GM19035 (cell line): ENCODE data around the gene PROP1.
"Not testable (repeated sequence)": the region's sequence is repeated elsewhere in the genome, so short reads cannot be mapped to it uniquely, and the experiment has no call there.

ENCODE experiments used
- ATAC-seq: cut with Tn5 transposase; IDR thresholded peaks from one replicate; pipeline ENCODE4 v1.9.1; 2021; ENCODE audit not compliant: unreplicated experiment

PROP1 gene

GRCh38 chr5:177982956-177983355 is 13.1 kb downstream of the PROP1 start:
- no peak for ATAC-seq

DNA sequence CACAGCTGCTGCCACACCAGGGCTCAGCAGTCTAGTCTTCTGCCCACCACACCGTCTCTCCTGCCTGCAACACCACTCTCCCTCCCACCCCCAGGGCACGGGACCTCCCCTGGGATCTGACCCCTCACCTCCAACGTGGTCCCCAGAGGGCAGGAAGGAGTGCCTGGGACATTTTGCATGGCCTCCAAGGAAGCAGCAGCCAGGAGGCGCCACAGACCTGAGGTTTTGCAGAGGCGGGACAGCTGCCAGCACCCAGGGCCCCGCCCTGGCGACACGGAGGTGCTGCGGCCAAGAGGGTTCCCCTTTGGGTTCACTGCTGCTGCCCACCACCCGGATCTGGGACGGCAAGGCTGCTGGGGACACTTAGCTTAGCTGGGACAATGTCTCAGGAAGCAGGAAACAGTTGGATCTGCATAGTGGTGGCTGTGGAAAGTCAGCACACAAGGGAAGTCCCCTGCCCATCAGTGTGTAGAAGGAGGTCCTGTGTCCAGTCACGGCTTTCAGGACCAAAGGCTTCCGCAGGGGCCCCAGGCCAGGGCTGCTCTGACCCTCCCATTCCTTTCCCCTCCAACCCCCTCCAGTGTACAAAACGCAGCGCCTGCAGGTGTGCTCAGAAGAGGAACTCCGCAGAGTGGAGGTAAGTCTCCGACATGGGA is 13.8 kb downstream of the PROP1 start:
- ATAC-seq = no peak

DNA sequence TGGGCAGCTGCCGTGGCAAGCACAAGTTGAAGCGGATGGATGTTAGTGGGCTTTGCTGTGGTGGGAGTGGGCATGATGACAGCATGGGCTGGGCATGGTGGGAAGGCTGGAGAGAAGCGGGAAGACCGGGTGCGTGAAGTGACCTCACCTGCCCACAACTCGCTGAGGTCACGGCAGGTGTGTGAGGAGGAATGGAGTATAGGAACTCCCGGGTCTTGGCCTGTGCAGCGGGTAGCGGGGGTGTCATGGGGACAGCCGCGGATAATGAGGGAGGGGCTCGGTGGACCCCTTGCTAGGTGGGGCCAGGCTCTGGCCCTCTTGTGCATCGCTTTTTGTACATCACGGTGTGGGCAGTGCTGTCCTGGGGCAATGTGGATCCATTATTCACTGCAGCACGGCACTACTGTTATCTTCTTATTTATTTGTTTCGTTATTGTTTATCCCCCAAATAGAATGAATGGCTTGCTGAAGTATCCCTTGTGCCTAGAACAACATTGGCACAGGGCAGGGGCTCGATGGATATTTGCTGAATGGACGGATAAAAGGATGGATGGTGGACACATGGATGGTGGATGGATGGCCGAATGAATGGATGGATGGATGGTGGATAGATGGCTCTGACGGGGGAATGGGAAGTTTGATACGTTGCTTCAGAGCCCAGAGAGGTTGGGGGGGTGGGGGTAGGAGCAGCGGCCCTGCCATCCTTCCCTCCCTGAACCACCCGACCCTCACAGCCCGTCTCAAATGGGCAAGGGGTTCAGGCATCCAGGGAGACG is 14.6 kb downstream of the PROP1 start:
- ATAC-seq = no peak

GRCh38 chr5:177980743-177981151 is 15.3 kb downstream of the PROP1 start:
- ATAC-seq = no peak

DNA sequence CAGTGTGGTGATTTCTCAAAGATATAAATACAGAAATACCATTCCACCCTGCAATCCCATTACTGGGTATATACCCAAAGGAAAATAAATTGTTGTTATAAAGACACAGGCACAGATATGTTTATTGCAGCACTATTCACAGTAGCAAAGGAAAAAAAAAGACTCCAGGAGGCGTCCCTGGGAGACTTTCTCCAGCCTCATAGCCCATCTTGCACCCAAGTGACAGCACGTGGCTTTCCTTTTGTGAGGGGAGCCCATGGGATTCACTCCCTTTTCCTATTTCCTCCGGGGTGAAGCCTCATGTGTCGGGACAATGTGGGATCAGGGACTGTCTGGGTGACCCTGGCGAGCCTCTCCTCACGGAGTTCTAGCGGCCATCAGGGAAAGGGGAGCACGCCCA is 18.4 kb downstream of the PROP1 start:
- ATAC-seq = not testable (repeated sequence)

DNA sequence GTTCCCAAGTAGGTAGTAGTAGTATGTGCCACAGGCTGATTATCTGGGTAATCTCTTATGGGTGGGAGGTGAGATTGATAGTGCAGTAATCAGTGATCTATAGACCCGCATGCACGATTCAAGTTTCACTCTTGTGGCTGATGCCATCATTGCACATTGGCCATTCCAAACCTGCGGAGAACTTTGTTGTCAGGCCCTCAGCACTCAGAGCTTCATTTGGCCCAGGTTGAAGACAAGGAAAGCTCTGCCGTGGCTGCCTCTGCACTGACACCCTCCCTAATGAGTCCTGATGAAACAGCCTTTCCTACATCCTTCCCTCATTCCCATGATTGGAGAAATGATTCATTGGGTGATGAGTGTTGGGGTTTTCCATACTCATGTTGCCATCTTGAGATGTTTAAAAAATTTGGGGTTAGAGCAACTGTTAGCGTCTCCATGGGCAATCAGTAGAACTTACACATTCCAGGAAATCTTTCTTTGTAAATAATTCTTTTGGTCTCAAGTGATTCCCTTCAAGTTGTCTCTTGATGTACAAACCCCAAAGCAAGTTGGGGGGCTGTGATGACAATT is 22.9 kb downstream of the PROP1 start:
- no peak for ATAC-seq

- ATAC-seq = no peak
Measured at GRCh38 chr5:177972613-177973012, 23.4 kb downstream of the PROP1 start.

GRCh38 chr5:177972014-177972413 is 24.0 kb downstream of the PROP1 start:
- not testable (repeated sequence) for ATAC-seq

DNA sequence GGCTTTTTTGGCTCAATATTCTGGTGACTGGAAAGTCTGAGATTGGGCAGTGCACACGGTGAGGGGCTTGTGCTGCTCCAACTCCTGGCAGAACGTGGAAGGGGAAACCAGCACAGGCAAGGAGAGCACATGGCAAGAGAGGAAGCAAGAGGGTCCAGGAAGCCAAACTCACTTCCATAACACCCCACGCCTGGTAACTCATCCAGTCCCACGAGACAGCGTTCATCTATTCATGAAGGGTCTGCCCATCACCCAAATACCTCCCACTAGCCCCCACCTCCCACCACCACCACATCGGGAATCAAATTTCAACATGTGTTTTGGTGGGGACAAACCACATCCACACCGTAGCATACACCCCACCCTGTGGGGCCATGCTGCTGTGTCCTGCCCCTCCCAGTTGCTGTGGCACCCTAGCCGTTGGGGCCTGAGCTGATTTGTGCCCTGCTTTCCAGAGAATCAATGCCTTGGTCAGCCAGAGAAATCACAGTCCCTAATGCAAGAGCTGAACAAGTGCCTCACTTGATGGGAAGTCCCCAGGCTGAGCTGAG is 27.3 kb downstream of the PROP1 start:
- no peak for ATAC-seq

DNA sequence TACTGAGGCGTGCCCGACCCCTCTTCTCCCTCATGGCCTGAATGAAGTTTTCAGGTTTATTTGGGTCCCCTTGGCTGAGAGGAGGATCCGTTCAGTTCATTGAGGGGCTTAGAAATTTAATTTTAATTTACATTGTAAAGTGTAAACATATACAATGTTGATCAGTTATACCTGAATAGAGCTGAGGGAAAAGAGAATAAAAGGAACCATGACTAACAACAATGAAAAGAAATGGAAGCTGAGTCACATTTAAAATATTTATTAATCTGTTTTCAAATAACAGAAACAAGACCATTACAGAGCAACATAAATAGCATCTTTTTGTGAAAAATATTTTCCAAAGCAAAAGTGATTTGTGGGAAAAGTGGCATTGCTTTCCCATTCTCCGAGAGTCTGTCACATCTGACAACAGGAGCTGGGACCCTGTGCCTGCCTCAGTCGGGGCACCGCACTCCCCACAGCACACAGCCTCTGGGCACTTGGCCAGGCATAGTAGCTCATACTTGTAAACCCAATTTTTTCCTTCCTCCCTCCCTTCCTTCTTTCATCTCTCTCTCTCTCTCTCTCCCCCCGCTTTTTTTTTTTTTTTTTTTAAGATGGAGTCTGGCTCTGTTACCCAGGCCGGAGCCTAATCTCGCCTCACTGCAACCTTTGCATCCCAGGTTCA is 28.7 kb downstream of the PROP1 start:
- ATAC-seq = no peak

GRCh38 chr5:177966839-177967166 is 29.2 kb downstream of the PROP1 start:
- no peak for ATAC-seq

DNA sequence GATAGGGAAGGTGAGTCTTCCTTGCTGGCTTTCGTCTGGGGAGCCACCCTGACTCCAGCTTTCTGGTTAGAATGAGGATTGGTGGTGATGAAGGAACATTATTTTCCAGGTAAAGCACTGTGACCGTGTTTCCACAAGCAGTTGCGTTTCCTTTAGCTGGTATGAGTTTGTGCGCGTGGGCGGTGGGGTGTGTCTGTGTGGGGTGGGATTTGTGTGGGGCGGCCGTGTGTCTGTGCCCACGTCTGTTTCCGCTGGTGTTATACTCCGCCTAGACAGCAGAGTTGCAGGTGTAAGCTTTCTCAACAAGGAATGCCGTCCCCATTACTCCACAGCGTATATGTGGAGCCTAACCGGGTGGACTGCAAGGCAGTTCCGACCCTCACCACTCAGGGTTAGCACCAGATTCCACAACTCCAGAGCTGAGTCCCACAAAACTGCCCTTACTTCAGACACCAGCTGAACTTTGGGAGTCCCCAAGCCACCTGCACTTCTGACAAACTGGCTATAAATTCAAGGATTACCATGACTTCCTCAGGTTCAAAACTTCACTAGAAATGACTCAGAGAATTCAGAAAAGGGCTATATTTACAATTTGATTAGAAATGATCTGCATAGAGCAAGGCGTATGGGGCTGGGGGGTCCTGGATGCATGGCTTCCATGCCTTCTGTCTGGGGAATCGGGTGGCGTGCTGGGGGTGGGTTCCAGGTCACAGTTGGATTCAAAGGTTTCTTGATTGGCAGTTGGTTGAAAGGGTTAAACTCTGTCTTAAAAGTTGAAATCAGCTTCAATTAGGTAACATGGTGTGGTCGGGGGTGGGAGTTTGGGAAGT is 29.8 kb downstream of the PROP1 start:
- no peak for ATAC-seq

- ATAC-seq = no peak
Measured at GRCh38 chr5:177964471-177964870, 31.6 kb downstream of the PROP1 start.

DNA sequence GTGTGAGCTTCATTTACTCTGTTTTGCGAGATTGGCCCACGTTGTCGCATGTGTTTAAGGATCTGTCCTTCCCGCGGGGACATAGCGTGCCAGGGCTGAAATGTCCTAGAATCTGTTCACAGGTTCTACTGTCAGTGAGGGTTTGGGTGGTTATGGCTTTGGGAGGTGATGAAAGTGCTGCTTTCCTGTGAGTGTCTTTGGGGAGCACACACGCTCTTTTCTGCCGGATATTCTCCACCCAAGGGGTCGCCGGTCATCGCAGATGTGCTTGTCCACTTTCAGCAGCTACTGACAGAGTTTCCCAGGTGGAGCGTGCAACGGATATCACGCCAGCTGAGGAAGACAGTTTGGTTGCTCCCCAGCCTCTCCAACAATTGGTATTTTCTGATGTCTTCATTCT is 32.1 kb downstream of the PROP1 start:
- ATAC-seq = no peak

DNA sequence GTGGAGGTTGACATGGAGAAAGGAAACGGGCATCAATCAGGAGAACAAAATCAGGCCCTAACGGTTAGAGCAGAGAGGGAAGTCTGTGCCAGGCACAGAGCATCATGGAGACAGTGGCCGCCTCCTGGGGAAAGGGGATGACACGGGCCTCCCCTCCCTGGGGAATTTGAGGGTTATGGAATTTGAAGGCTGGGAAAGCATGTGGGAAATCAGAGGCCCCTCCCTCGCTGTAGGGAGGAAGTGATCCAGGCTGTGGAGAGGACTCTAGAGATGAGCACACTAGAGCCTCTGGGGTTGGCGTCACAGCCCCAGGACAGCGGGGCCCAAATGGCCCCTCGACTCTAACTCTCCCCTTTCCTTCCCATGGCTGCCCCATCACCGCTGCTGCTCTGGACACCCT is 36.7 kb downstream of the PROP1 start:
- ATAC-seq = no peak

DNA sequence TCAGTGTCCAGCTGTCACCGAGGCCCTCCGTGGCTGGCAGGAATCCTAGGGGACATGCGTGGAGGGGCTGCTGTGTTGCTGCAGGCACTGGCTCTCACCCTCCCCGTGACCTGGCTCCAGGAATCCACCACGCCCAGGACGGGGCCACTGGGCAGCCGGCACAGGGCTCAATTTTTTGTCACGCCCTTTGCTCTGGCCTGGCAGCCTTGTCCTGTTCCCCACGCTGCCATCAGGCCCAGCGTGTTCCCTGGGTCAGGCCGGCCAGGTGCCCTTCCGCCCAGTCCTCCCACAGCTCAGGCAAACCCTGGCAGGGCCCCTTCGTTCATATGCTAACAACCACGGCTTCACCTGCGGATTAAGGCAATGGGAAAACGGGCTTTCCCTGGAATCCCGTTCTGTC is 37.3 kb downstream of the PROP1 start:
- ATAC-seq = no peak

GRCh38 chr5:177957241-177957640 is 38.8 kb downstream of the PROP1 start:
- no peak for ATAC-seq

DNA sequence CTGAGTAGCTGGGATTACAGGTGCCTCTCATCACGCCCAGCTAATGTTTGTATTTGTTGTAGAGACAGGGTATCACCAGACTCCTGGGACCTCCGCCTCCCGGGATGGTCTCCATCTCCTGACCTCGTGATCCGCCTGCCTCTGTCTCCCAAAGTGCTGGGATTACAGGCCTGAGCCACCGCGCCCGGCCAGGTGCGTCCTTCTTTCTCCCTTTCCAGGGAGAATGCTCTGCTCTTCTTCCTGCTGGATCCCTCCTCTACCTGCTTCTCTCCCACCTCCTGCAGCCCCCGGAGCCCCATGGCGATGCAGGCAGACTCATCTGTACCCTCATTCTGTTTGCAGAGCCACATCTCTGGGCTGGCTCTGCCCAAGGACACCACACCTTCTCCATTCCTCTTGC is 42.9 kb downstream of the PROP1 start:
- ATAC-seq = not testable (repeated sequence)

GRCh38 chr5:177949656-177950055 is 46.4 kb downstream of the PROP1 start:
- not testable (repeated sequence) for ATAC-seq

DNA sequence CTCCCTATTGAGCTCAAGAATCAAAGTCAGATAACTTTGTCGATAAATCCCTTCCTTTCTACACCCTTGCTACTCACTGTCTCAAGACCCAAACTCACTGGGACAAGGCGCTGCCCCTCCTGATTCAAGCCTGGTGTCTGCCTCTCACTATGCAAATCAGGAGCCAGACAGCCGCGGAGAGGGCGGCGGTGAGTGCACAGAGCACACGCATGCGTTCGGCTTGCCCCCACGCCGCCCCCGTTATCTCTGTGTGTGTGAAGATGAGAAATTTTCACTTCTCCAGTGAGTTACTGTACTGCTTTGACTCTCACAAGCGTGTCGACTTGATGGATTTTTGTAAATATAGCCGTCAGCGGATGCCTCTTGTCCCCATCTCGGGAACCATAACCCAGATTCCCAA is 47.0 kb downstream of the PROP1 start:
- ATAC-seq = not testable (repeated sequence)

DNA sequence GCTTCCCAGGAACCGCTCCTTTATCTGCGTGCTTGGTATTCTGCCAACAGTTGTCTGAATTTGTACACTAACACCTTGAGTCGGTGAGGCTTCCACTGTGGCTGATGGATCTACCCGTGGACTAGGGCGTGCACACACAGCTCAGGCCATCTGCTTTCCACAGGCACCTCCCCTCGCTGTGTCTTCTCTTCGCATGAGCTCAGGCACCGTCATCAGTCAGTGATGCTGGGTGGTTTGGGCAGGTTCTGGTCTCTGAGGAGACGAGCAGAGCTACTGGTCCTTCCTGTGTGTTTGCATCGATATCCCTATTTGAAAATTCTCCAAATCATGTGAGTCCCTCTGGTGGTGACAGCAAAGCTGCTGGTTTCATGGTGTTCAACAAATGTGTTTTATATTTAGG is 48.1 kb downstream of the PROP1 start:
- ATAC-seq = not testable (repeated sequence)
